Measurements from ENCODE around the gene MXD4. TPM values are rescaled to one million over a fixed set of nuclear protein-coding genes. Genes with fewer than 3 reads are reported as not detected.

The MXD4 gene
- total and polyA plus RNA-seq, 2 donors from 2014 or later = 49.8 to 84.8 TPM

DNA sequence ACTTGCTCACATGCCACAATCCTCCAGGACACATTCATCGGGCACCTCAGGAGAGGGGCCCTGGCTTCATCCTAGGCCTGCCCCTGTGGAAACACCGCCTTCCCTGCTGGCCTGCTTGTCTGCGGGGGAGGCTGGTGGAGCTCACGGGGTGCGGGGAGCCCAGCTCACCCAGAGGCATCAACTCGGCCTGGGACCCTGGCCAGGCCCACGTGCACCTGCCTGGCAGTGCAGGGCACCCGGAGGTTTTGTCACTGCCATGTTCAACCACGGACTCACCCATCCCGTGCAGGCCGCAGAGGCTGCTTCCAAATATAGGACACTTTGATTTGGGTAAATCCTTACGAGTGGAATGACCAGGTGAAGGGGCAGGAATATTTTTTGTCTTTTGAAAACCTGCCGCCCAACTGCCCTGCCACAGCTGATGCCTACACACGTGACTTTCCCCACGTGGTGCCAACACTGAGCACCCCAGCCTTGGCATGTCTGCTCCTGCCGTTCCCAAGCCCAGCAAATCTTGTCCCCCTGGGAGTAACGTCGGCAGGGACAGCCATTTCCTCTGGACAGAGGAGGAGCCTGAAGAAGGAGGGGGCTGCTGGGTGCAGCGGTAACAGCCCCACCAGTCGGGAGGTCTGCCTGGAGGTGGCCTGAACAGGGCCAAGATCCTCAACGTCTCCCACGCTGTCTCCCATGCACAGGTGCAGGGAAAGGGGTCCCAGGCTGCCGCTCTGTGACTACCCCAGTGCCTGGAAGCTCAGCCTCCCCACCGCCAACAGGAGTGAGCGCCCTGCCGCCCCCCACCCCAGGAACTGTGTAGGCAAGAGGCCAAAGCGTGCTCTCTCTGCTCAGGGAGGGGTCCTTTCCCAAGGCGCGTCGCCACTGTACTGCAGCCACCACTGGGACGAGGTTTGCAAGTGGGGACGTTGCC is 8.5 kb downstream of the MXD4 start:
- Histone ChIP-seq H3K9ac (ENCODE audit: low read length in 3 of 3) (no peak overlapping the region), H3K9me3 (ENCODE audit: control insufficient read depth in 2 of 3, insufficient read depth in 1 of 3, low read length in 3 of 3) (no peaks in the 10 kb centered on the region), H3K4me3 (ENCODE audit: low read length in 3 of 3) (no peak overlapping the region), H3K36me3 (ENCODE audit: control insufficient read depth in 2 of 3, insufficient read depth in 3 of 3, low read length in 3 of 3) (peaks cover 0 to 16% (median 15%) of the 10 kb centered on the region in 3 donors), H3K27me3 (ENCODE audit: control insufficient read depth, insufficient read depth, low read length) (no peaks in the 10 kb centered on the region), H3K27ac (ENCODE audit: low read depth in 2 of 2, low read length in 2 of 2) (no peak overlapping the region), H3K4me1 (ENCODE audit: control insufficient read depth in 2 of 3, insufficient read depth in 2 of 3, low read depth in 1 of 3, low read length in 3 of 3) (peaks cover 0 to 39% (median 8%) of the 10 kb centered on the region in 3 donors)
- DNase-seq (peak in 3 of 5 donors; percentile 5 to 59 (median 30)), FAIRE-seq (no peak)
- intact Hi-C loops (cut with DNase I) = no loop called here
- TF ChIP-seq, protein P1, sequence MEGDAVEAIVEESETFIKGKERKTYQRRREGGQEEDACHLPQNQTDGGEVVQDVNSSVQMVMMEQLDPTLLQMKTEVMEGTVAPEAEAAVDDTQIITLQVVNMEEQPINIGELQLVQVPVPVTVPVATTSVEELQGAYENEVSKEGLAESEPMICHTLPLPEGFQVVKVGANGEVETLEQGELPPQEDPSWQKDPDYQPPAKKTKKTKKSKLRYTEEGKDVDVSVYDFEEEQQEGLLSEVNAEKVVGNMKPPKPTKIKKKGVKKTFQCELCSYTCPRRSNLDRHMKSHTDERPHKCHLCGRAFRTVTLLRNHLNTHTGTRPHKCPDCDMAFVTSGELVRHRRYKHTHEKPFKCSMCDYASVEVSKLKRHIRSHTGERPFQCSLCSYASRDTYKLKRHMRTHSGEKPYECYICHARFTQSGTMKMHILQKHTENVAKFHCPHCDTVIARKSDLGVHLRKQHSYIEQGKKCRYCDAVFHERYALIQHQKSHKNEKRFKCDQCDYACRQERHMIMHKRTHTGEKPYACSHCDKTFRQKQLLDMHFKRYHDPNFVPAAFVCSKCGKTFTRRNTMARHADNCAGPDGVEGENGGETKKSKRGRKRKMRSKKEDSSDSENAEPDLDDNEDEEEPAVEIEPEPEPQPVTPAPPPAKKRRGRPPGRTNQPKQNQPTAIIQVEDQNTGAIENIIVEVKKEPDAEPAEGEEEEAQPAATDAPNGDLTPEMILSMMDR (IDR thresholded peaks at IDR 0.05; ENCODE audit: borderline replicate concordance, extremely low read depth, insufficient read depth) = no peak

DNA sequence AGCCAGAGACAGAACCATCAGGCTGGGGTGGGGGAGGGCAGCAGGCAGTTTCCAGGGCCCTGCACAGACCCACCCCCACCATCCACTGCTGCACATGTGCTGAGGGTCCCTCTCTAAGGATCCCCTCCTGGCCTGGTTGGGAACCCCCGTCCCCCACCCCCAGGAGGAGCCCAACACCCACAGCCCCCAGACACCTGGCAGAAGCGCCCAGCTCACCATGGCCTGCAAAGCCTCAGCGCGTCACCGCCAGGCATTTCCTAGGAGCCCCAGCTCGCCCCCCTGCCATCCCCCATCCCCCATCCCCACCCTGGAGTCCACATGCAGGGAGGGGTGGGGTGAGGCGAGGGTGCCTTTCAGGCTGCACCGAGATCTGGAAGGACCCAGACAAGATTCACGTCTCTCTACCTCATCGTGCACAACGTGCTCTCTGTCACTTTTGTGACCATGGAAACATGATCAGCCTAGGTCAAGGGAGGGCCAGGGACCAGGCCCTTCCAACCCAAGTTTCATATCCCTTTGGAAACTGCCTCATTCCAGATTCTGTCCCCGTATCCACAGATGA is 9.3 kb downstream of the MXD4 start:
- Histone ChIP-seq H3K4me1 (ENCODE audit: control insufficient read depth in 2 of 3, insufficient read depth in 2 of 3, low read depth in 1 of 3, low read length in 3 of 3) (peaks cover 0 to 31% (median 8%) of the 10 kb centered on the region in 3 donors), H3K27ac (ENCODE audit: low read depth in 2 of 2, low read length in 2 of 2) (no peak overlapping the region), H3K27me3 (ENCODE audit: control insufficient read depth, insufficient read depth, low read length) (no peaks in the 10 kb centered on the region), H3K9ac (ENCODE audit: low read length in 3 of 3) (no peak overlapping the region), H3K4me3 (ENCODE audit: low read length in 3 of 3) (no peak overlapping the region), H3K36me3 (ENCODE audit: control insufficient read depth in 2 of 3, insufficient read depth in 3 of 3, low read length in 3 of 3) (peaks cover 0 to 16% (median 15%) of the 10 kb centered on the region in 3 donors), H3K9me3 (ENCODE audit: control insufficient read depth in 2 of 3, insufficient read depth in 1 of 3, low read length in 3 of 3) (no peaks in the 10 kb centered on the region)
- no peak for FAIRE-seq
- TF ChIP-seq, protein P1 (IDR thresholded peaks at IDR 0.05; ENCODE audit: borderline replicate concordance, extremely low read depth, insufficient read depth) = no peak
- intact Hi-C loops (cut with DNase I) = no loop called here
- DNase-seq = peak in 3 of 5 donors; percentile 6 to 69 (median 52)

DNA sequence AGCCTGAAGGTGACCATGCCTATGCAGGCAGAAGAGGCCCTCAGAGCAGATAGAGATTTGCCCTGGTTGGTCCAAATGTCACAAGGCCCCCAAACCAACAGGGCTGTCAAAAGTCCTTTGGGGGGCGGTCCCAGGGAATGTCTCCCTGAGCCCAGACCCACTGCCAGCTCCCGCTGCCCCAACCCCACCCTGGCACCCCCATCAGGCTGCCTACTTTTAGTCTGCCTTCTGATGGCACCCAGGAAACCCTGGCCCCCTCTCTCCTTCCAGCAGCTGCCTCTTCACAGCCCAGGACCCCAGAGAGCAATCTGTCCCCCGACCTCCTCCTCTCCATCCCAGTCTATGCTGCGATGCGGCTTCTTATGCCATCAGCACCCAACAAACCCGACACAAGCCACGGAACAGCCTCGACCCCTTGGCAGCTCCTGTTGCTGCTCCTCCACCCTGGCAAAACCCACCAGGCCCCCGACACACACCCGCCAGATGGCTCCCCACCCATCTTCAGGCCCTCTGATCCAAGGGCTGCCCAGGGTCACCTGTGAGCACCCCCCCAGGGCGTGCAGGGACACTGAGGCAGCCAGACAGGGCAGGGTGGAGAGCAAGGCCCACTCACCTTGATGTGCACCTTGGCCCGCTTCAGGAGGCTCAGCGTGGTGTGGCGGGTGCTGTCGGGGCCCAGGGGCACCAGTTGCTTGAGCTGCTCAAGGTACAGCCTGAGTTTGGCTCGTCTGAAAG is 9.9 kb downstream of the MXD4 start:
- H3K36me3 ChIP-seq (ENCODE audit: control insufficient read depth in 2 of 3, insufficient read depth in 3 of 3, low read length in 3 of 3) = peaks cover 0 to 16% (median 15%) of the 10 kb centered on the region in 3 donors
- TF ChIP-seq, protein P1 (IDR thresholded peaks at IDR 0.05; ENCODE audit: borderline replicate concordance, extremely low read depth, insufficient read depth) = no peak
- H3K4me1 ChIP-seq (ENCODE audit: control insufficient read depth in 2 of 3, insufficient read depth in 2 of 3, low read depth in 1 of 3, low read length in 3 of 3) = peaks cover 0 to 24% (median 8%) of the 10 kb centered on the region in 3 donors
- no peak overlapping the region for H3K4me3 ChIP-seq (ENCODE audit: low read length in 3 of 3)
- H3K27ac ChIP-seq (ENCODE audit: low read depth in 2 of 2, low read length in 2 of 2) = no peak overlapping the region
- no peak overlapping the region for H3K9ac ChIP-seq (ENCODE audit: low read length in 3 of 3)
- DNase-seq (peak in 2 of 5 donors; percentile 34 to 50), FAIRE-seq (no peak)
- no peaks in the 10 kb centered on the region for H3K9me3 ChIP-seq (ENCODE audit: control insufficient read depth in 2 of 3, insufficient read depth in 1 of 3, low read length in 3 of 3)
- intact Hi-C loops (cut with DNase I) = no loop called here
- no peaks in the 10 kb centered on the region for H3K27me3 ChIP-seq (ENCODE audit: control insufficient read depth, insufficient read depth, low read length)
